Activated CD4-positive, alpha-beta memory T cell treated with anti-CD3 and anti-CD28 coated beads for 36 hours (primary cell): ENCODE data around the gene HIVEP2. TPM values are rescaled to one million over a fixed set of nuclear protein-coding genes. Genes with fewer than 3 reads are reported as not detected.
A peak's percentile ranks its signal among the peaks of the same experiment; 100 is the strongest.

Source experiments
- CTCF ChIA-PET: fragments of 350-600 bp; sonication (Branson Sonifier 250); formaldehyde crosslinking; loops from one replicate; lab custom pipeline; 2021; ENCODE audit warnings: antibody characterized with exemption, inconsistent platforms; lab: Charles Lee
- POLR2A ChIA-PET: fragments of 350-600 bp; sonication (Branson Sonifier 250); formaldehyde crosslinking; loops from one replicate; lab custom pipeline; 2021; ENCODE audit warnings: antibody characterized with exemption; lab: Charles Lee
- DNase-seq: peaks from one replicate; pipeline ENCODE4 v3.0.0-alpha.2; 2020
- H3K27ac Mint-ChIP-seq: one replicate; pipeline ENCODE4 v1.8.0; 2021; ENCODE audit warnings: mixed read lengths
- H3K27me3 Mint-ChIP-seq: one replicate; pipeline ENCODE4 v1.8.0; 2021; ENCODE audit warnings: mixed read lengths
- H3K36me3 Mint-ChIP-seq: one replicate; pipeline ENCODE4 v1.8.0; 2021; ENCODE audit warnings: mixed read lengths
- H3K4me1 Mint-ChIP-seq: one replicate; pipeline ENCODE4 v1.8.0; 2021; ENCODE audit warnings: low read depth, mixed read lengths
- H3K4me3 Mint-ChIP-seq: one replicate; pipeline ENCODE4 v1.8.0; 2021; ENCODE audit warnings: mild to moderate bottlenecking, mixed read lengths
- H3K9me3 Mint-ChIP-seq: one replicate; pipeline ENCODE4 v1.8.0; 2021; ENCODE audit warnings: mixed read lengths
- intact Hi-C: fragments of 100-400 bp; cut with micrococcal nuclease; formaldehyde crosslinking; loops from one replicate; pipeline ENCODE4 v1.15.1; 2023
- total RNA-seq, 2 experiments: library from RNA; stranded (reverse); gene quantifications; one replicate each; pipeline ENCODE4 v1.2.3, GENCODE V29; 2021

HIVEP2 gene
- total RNA-seq, 2 experiments from 2014 or later = 24.3 to 25.1 TPM

DNA sequence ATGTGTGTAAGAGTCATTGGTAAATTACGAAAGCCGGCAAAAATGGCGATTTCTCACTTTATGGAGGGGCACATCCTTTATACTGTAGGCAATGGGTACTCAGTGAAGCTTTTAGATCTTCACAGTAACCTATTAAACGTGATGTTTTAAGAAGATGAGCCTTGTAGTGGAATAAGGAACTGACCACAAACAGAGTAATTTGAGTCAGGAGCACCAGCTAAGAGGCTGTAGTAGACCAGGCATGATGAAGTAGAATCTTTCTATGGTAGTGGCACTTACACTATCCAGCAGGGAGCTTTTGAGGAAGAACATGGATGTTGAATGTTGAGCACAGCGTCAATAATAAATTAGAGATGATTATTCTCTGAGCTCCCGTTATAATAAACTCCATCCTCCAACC, 65.9 kb downstream of the HIVEP2 start:
- H3K9me3 Mint-ChIP-seq = no peaks in the 10 kb centered on the region
- CTCF ChIA-PET = no interaction called here
- no peak overlapping the region for H3K27ac Mint-ChIP-seq
- H3K4me3 Mint-ChIP-seq = no peak overlapping the region
- peaks cover 21% of the 10 kb centered on the region for H3K36me3 Mint-ChIP-seq
- peaks cover 87% of the 10 kb centered on the region for H3K4me1 Mint-ChIP-seq
- POLR2A ChIA-PET = interaction anchor here (1.0 to 1.3 kb wide), 2 partner anchors 26 to 34 kb away, joined by 3 read pairs; no protein-coding TSS in a partner anchor
- intact Hi-C loops = no loop called here
- H3K27me3 Mint-ChIP-seq = no peaks in the 10 kb centered on the region
- no peak for DNase-seq

- Mint-ChIP-seq H3K4me1 (peaks cover 89% of the 10 kb centered on the region), H3K27ac (peak overlapping the region; percentile 69), H3K4me3 (no peak overlapping the region), H3K9me3 (no peaks in the 10 kb centered on the region), H3K36me3 (peaks cover 21% of the 10 kb centered on the region), H3K27me3 (no peaks in the 10 kb centered on the region)
- DNase-seq = peak; percentile 65
- POLR2A ChIA-PET = interaction anchor here (1.0 to 1.2 kb wide), 2 partner anchors 35 kb away, joined by 3 to 4 read pairs; no protein-coding TSS in a partner anchor
- intact Hi-C loops = no loop called here
- CTCF ChIA-PET = no interaction called here
Measured at GRCh38 chr6:142878407-142878806, 66.6 kb downstream of the HIVEP2 start.

DNA sequence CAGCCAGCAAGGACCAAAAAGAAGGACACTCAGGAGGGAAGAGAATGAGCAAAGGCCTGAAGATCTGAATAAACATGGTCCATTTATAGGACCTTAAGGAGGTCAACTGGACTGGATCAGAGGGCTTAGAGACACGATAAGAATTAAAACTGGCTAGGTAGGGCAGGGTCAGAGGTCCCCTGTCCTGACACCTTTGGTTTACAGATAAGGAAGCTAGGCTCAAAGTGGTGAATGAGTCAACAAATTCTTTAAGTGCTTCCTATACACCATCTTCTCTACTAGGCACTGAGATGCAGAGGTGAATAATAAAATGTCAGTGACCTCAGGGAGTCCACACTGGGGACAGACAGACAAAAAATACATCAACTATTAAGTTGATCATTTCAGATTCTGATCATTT, 70.3 kb downstream of the HIVEP2 start:
- H3K36me3 Mint-ChIP-seq = peaks cover 14% of the 10 kb centered on the region
- H3K27me3 Mint-ChIP-seq = no peaks in the 10 kb centered on the region
- no peak overlapping the region for H3K4me3 Mint-ChIP-seq
- ChIA-PET CTCF (interaction anchor here (1.1 kb wide), 1 partner anchor 24 kb away, joined by 3 read pairs; no protein-coding TSS in a partner anchor), POLR2A (interaction anchor here (1.5 kb wide), 1 partner anchor 13 kb away, joined by 3 read pairs; no protein-coding TSS in a partner anchor)
- no peak for DNase-seq
- H3K4me1 Mint-ChIP-seq = peaks cover 90% of the 10 kb centered on the region
- H3K9me3 Mint-ChIP-seq = no peaks in the 10 kb centered on the region
- peak overlapping the region; percentile 64 for H3K27ac Mint-ChIP-seq
- intact Hi-C loops = no loop called here

DNA sequence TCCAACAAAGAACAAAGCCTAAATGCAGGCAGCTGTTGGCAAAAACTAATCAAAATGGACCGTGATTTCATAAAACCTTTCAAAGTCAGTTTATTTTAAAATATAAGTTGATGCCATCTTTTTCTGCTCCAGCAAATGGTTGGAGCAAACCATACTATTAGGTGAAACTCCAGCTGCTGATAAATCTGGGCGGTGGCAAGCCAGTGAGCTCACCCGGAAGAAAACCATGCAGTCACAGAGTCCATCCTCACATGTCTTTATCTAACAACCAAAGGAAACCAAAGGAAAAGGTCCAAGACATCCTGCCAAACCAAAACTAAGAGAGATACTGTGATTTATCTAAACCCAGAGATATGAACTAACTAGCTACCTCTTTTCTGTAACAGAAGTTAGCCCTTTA, 72.6 kb downstream of the HIVEP2 start:
- H3K27me3 Mint-ChIP-seq = no peaks in the 10 kb centered on the region
- ChIA-PET CTCF (interaction anchor here (0.5 to 1.6 kb wide), 6 partner anchors 10 to 574 kb away, joined by 3 to 5 read pairs (median 3); no protein-coding TSS in a partner anchor), POLR2A (interaction anchor here (1.0 to 1.8 kb wide), 7 partner anchors 9 to 29 kb away, joined by 3 to 8 read pairs (median 4); no protein-coding TSS in a partner anchor)
- no peaks in the 10 kb centered on the region for H3K9me3 Mint-ChIP-seq
- peaks cover 5% of the 10 kb centered on the region for H3K36me3 Mint-ChIP-seq
- H3K4me3 Mint-ChIP-seq = no peak overlapping the region
- peaks cover 82% of the 10 kb centered on the region for H3K4me1 Mint-ChIP-seq
- peak overlapping the region; percentile 82 for H3K27ac Mint-ChIP-seq
- intact Hi-C loops = loop anchor here (1.0 to 2.0 kb wide), 4 partner anchors 13 to 40 kb away; no protein-coding TSS in a partner anchor
- DNase-seq = no peak

DNA sequence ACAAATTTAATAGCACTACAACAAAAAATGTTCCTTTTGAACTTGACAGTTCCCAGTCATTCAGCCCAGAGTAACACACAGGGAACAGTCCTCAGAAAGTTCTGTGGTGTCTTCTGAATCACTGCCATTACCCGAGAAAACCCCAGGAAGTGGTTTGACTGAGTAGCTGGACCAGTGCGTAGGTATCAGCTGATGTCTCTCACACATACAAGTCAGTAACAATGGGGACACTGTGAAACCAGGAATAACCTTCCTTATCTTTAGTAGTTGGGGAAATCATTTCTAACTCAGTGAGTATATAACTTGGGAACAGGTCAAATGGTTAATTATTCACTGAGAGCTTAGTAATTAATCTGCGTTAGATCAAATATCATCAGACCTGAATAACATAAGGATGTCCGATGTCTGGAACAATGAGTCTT, 73.1 kb downstream of the HIVEP2 start:
- ChIA-PET POLR2A (interaction anchor here (0.6 to 1.8 kb wide), 8 partner anchors 10 to 74 kb away, joined by 3 to 8 read pairs (median 4); no protein-coding TSS in a partner anchor), CTCF (interaction anchor here (0.8 to 1.6 kb wide), 5 partner anchors 10 to 155 kb away, joined by 3 to 5 read pairs (median 3); no protein-coding TSS in a partner anchor)
- Mint-ChIP-seq H3K27ac (peak overlapping the region; percentile 82), H3K27me3 (no peaks in the 10 kb centered on the region), H3K36me3 (peaks cover 5% of the 10 kb centered on the region), H3K4me3 (peak overlapping the region; percentile 38), H3K9me3 (no peaks in the 10 kb centered on the region), H3K4me1 (peaks cover 85% of the 10 kb centered on the region)
- intact Hi-C loops = loop anchor here (1.0 to 2.0 kb wide), 5 partner anchors 13 to 41 kb away; no protein-coding TSS in a partner anchor
- peak; percentile 80 for DNase-seq

DNA sequence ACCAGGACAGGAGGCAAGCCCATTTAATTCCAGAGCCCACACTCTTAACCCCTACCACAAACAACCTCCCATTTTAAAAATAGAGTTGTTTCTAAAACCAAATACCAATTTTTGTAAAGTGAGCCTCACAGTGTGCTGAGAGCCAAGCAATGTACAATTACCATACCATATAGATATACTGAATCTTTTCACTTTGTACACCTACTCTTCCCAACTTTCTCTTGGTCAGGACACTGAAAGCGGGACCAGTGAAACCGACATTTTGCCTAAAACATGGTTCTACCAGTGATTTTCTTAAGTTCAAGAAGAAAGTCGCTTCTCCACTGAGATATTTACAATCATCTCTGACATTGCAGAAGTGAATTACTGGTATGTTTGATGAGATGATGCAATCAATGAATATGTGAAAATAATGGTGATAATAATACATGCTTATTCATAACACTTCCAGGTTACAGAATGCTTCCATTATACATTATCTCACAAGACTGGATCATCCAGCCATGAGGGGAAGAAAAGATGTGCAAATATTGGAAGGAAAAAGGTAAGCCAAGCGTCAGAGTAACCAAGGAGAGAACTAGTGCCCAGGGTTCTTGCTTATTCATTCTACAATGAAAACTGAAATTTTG, 74.1 kb downstream of the HIVEP2 start:
- no peaks in the 10 kb centered on the region for H3K9me3 Mint-ChIP-seq
- intact Hi-C loops = loop anchor here (1.0 kb wide), 1 partner anchor 20 kb away; no protein-coding TSS in a partner anchor
- DNase-seq = no peak
- peaks cover 5% of the 10 kb centered on the region for H3K36me3 Mint-ChIP-seq
- peaks cover 88% of the 10 kb centered on the region for H3K4me1 Mint-ChIP-seq
- no peak overlapping the region for H3K4me3 Mint-ChIP-seq
- no peaks in the 10 kb centered on the region for H3K27me3 Mint-ChIP-seq
- ChIA-PET CTCF (no interaction called here), POLR2A (interaction anchor here (0.6 to 1.2 kb wide), 2 partner anchors 11 to 75 kb away, joined by 3 to 6 read pairs; no protein-coding TSS in a partner anchor)
- peak overlapping the region; percentile 36 for H3K27ac Mint-ChIP-seq

- intact Hi-C loops = no loop called here
- ChIA-PET CTCF (no interaction called here), POLR2A (interaction anchor here (0.8 kb wide), 1 partner anchor 35 kb away, joined by 3 read pairs; no protein-coding TSS in a partner anchor)
- H3K9me3 Mint-ChIP-seq = no peaks in the 10 kb centered on the region
- H3K4me1 Mint-ChIP-seq = peaks cover 88% of the 10 kb centered on the region
- H3K36me3 Mint-ChIP-seq = peaks cover 2% of the 10 kb centered on the region
- H3K27ac Mint-ChIP-seq = no peak overlapping the region
- no peak for DNase-seq
- no peaks in the 10 kb centered on the region for H3K27me3 Mint-ChIP-seq
- H3K4me3 Mint-ChIP-seq = no peak overlapping the region
Measured at GRCh38 chr6:142868917-142869316, 76.1 kb downstream of the HIVEP2 start.

DNA sequence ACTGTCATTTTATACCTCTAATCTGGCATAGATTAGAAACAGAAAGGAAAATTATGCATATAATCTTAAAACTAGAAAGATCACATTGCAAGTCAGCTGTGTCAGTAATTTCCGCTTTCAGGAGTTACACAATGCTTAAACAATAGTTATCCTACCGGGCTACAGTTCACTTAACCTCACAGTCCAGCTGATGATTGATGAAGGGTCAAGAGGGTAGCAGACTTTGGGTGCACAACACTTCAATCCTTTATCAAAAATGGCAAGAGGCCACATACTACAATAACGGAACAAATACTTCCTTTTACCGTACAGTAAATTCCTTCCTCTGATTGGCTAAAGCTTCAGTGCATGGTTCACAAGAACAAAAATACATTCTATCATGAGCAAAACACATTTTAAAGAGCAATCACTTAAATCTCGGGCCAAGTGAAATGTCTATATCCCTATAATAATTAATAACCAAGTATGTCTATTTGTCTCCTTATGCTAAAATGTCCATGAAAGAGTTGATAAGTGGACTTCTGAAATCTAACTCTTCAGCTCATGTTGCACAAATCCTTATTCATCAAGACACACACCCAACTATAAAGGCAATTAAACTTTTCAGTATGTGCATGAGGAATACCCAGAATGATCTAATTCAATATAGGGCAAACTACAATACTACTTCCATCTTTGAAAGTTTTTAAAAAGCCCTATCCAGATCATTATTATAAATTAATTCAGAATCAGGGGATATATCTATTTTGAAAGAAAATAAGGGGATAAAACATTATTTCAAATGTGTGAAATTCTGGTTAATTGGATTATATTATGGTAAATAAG, 76.8 kb downstream of the HIVEP2 start:
- H3K4me3 Mint-ChIP-seq = peak overlapping the region; percentile 60
- H3K27me3 Mint-ChIP-seq = no peaks in the 10 kb centered on the region
- ChIA-PET POLR2A (interaction anchor here (0.8 to 0.9 kb wide), 3 partner anchors 13 to 36 kb away, joined by 3 to 4 read pairs (median 3); no protein-coding TSS in a partner anchor), CTCF (no interaction called here)
- DNase-seq = no peak
- peak overlapping the region; percentile 73 for H3K27ac Mint-ChIP-seq
- H3K36me3 Mint-ChIP-seq = peaks cover 2% of the 10 kb centered on the region
- intact Hi-C loops = no loop called here
- peaks cover 87% of the 10 kb centered on the region for H3K4me1 Mint-ChIP-seq
- H3K9me3 Mint-ChIP-seq = no peaks in the 10 kb centered on the region

GRCh38 chr6:142867355-142867801, 77.6 kb downstream of the HIVEP2 start:
- H3K27me3 Mint-ChIP-seq = no peaks in the 10 kb centered on the region
- peaks cover 79% of the 10 kb centered on the region for H3K4me1 Mint-ChIP-seq
- H3K9me3 Mint-ChIP-seq = no peaks in the 10 kb centered on the region
- no peak overlapping the region for H3K27ac Mint-ChIP-seq
- CTCF ChIA-PET = interaction anchor here (0.8 kb wide), 1 partner anchor 14 kb away, joined by 3 read pairs; no protein-coding TSS in a partner anchor
- DNase-seq = no peak
- POLR2A ChIA-PET = interaction anchor here (0.8 to 0.9 kb wide), 2 partner anchors 13 to 18 kb away, joined by 3 to 4 read pairs; no protein-coding TSS in a partner anchor
- intact Hi-C loops = no loop called here
- peaks cover 2% of the 10 kb centered on the region for H3K36me3 Mint-ChIP-seq
- H3K4me3 Mint-ChIP-seq = no peak overlapping the region

GRCh38 chr6:142863981-142864380, 81.0 kb downstream of the HIVEP2 start:
- no peak overlapping the region for H3K27ac Mint-ChIP-seq
- peaks cover 9% of the 10 kb centered on the region for H3K36me3 Mint-ChIP-seq
- POLR2A ChIA-PET = interaction anchor here (1.4 kb wide), 1 partner anchor 11 kb away, joined by 5 read pairs; no protein-coding TSS in a partner anchor
- H3K4me3 Mint-ChIP-seq = no peak overlapping the region
- H3K9me3 Mint-ChIP-seq = no peaks in the 10 kb centered on the region
- CTCF ChIA-PET = interaction anchor here (0.9 to 1.2 kb wide), 2 partner anchors 28 to 163 kb away, joined by 3 read pairs; no protein-coding TSS in a partner anchor
- DNase-seq = no peak
- no peaks in the 10 kb centered on the region for H3K27me3 Mint-ChIP-seq
- intact Hi-C loops = no loop called here
- peaks cover 79% of the 10 kb centered on the region for H3K4me1 Mint-ChIP-seq

GRCh38 chr6:142861711-142862110, 83.3 kb downstream of the HIVEP2 start:
- Mint-ChIP-seq H3K4me3 (no peak overlapping the region), H3K36me3 (peaks cover 10% of the 10 kb centered on the region), H3K27ac (no peak overlapping the region), H3K9me3 (no peaks in the 10 kb centered on the region), H3K27me3 (no peaks in the 10 kb centered on the region), H3K4me1 (peaks cover 78% of the 10 kb centered on the region)
- no peak for DNase-seq
- intact Hi-C loops = no loop called here
- ChIA-PET POLR2A (interaction anchor here (0.8 kb wide), 1 partner anchor 14 kb away, joined by 3 read pairs; no protein-coding TSS in a partner anchor), CTCF (no interaction called here)
